IMR-90 (cell line): ENCODE results near the gene CST9L. TPM values are rescaled to one million over a fixed set of nuclear protein-coding genes. Genes with fewer than 3 reads are reported as not detected.

ENCODE experiments used
- ATAC-seq: fragments of 200-7000 bp; cut with Tn5 transposase; 2 replicates; pipeline ENCODE4 v1.9.1; 2020; ENCODE audit warnings: low read depth, mild to moderate bottlenecking, moderate library complexity
- BruUV-seq: library from RNA; stranded (reverse); fragments of 400-500 nt; replicated peaks from 2 replicates; lab custom pipeline; 2021; lab: Mats Ljungman, UMichigan
- CTCF ChIA-PET: fragments of 300-600 bp; formaldehyde crosslinking; extraction: SDS; loops from one replicate; lab custom pipeline; 2021; ENCODE audit warnings: antibody characterized with exemption; lab: Yijun Ruan, JAX
- POLR2A ChIA-PET: fragments of 300-600 bp; sonication (Branson Sonifier 250); formaldehyde crosslinking; loops from one replicate; lab custom pipeline; 2022; ENCODE audit warnings: antibody characterized with exemption; ENCODE audit not compliant: unreplicated experiment; lab: Charles Lee
- DNase-seq: peaks from one replicate; pipeline ENCODE4 v3.0.0; 2013
- H2AFZ ChIP-seq: replicated peaks from 2 replicates; pipeline ENCODE3; 2013; ENCODE audit warnings: low read length, mild to moderate bottlenecking; ENCODE audit not compliant: poor library complexity
- H2AK5ac ChIP-seq: 2 replicates; pipeline ENCODE4 v1.6.1; 2013; ENCODE audit warnings: low read depth, low read length, inconsistent platforms
- H2AK9ac ChIP-seq: replicated peaks from 2 replicates; pipeline ENCODE3; 2013; ENCODE audit warnings: mild to moderate bottlenecking, low read depth, low read length, moderate library complexity; ENCODE audit not compliant: poor library complexity
- H2BK120ac ChIP-seq: 2 replicates; pipeline ENCODE4 v1.6.1; 2013; ENCODE audit warnings: low read depth, low read length, inconsistent platforms
- H2BK15ac ChIP-seq: 3 replicates; pipeline ENCODE4 v1.6.1; 2013; ENCODE audit warnings: low read depth, low read length, inconsistent platforms
- H2BK20ac ChIP-seq: 2 replicates; pipeline ENCODE4 v1.6.1; 2013; ENCODE audit warnings: low read depth, mild to moderate bottlenecking, inconsistent platforms, low read length, moderate library complexity
- H2BK5ac ChIP-seq: 2 replicates; pipeline ENCODE4 v1.6.1; 2013; ENCODE audit warnings: mild to moderate bottlenecking, low read depth, low read length, inconsistent platforms; ENCODE audit not compliant: poor library complexity, severe bottlenecking
- H3K14ac ChIP-seq: replicated peaks from 2 replicates; pipeline ENCODE4 v1.6.1; 2013; ENCODE audit warnings: low read depth, low read length, inconsistent platforms
- H3K18ac ChIP-seq: 2 replicates; pipeline ENCODE4 v1.6.1; 2013; ENCODE audit warnings: low read depth, low read length, control low read depth
- H3K23ac ChIP-seq: 2 replicates; pipeline ENCODE4 v1.6.1; 2013; ENCODE audit warnings: low read depth, low read length, inconsistent platforms
- H3K27ac ChIP-seq: 2 replicates; pipeline ENCODE4 v1.5.1; 2013; ENCODE audit warnings: mild to moderate bottlenecking, control low read depth, low read length; ENCODE audit not compliant: insufficient read depth
- H3K27me3 ChIP-seq: 2 replicates; pipeline ENCODE4 v1.6.1; 2013; ENCODE audit warnings: low read length; ENCODE audit not compliant: control insufficient read depth, insufficient read depth
- H3K36me3 ChIP-seq: 2 replicates; pipeline ENCODE4 v1.6.1; 2013; ENCODE audit warnings: low read length, mixed read lengths; ENCODE audit not compliant: control insufficient read depth, insufficient read depth
- H3K4ac ChIP-seq: 2 replicates; pipeline ENCODE4 v1.6.1; 2013; ENCODE audit warnings: low read depth, low read length, inconsistent platforms
- H3K4me1 ChIP-seq: 2 replicates; pipeline ENCODE4 v1.6.1; 2013; ENCODE audit warnings: low read length, mixed read lengths; ENCODE audit not compliant: control insufficient read depth, insufficient read depth
- H3K4me2 ChIP-seq: 2 replicates; pipeline ENCODE4 v1.6.1; 2013; ENCODE audit warnings: low read depth, mild to moderate bottlenecking, control low read depth, low read length, moderate library complexity
- H3K4me3 ChIP-seq: 2 replicates; pipeline ENCODE4 v1.5.1; 2013; ENCODE audit warnings: low read depth, mild to moderate bottlenecking, control low read depth, low read length, moderate library complexity; ENCODE audit not compliant: insufficient read depth
- H3K56ac ChIP-seq: 2 replicates; pipeline ENCODE4 v1.6.1; 2013; ENCODE audit warnings: low read length, inconsistent platforms; ENCODE audit not compliant: insufficient read depth; ENCODE audit errors: extremely low read depth
- H3K79me1 ChIP-seq, 2 experiments: 2 replicates each; pipeline ENCODE4 v1.6.1; 2013; ENCODE audit warnings: low read length in 2 of 2, inconsistent platforms in 1 of 2, low read depth in 1 of 2
- H3K9ac ChIP-seq: 2 replicates; pipeline ENCODE4 v1.6.1; 2013; ENCODE audit warnings: low read depth, low read length, control low read depth
- H3K9me1 ChIP-seq: 2 replicates; pipeline ENCODE4 v1.6.1; 2013; ENCODE audit warnings: low read length, inconsistent platforms; ENCODE audit not compliant: insufficient read depth
- H3K9me3 ChIP-seq: 2 replicates; pipeline ENCODE4 v1.6.1; 2013; ENCODE audit warnings: low read length; ENCODE audit not compliant: control insufficient read depth, insufficient read depth
- H4K20me1 ChIP-seq: 2 replicates; pipeline ENCODE4 v1.6.1; 2013; ENCODE audit warnings: low read length, inconsistent platforms; ENCODE audit not compliant: insufficient read depth
- H4K5ac ChIP-seq: 2 replicates; pipeline ENCODE4 v1.6.1; 2013; ENCODE audit warnings: mild to moderate bottlenecking, low read depth, low read length, control low read depth
- H4K8ac ChIP-seq, 2 experiments: 2 replicates each; pipeline ENCODE4 v1.6.1; 2013; ENCODE audit warnings: low read depth in 2 of 2, low read length in 2 of 2, control low read depth in 1 of 2, inconsistent platforms in 1 of 2
- H4K91ac ChIP-seq: 2 replicates; pipeline ENCODE4 v1.6.1; 2013; ENCODE audit warnings: low read depth, low read length, inconsistent platforms; ENCODE audit not compliant: insufficient read depth
- CEBPB ChIP-seq: IDR thresholded peaks from 2 replicates; pipeline ENCODE4 v1.6.1; 2012; ENCODE audit warnings: low read depth, low read length, improper control_type of control experiment
- CHD1 ChIP-seq: IDR thresholded peaks from 2 replicates; pipeline ENCODE4 v1.6.1; 2012; ENCODE audit warnings: low read depth, low read length, improper control_type of control experiment
- FOS ChIP-seq: fragments of 150-350 bp; IDR thresholded peaks from 2 replicates; pipeline ENCODE4 v1.6.1; 2016; ENCODE audit warnings: low read depth, low read length
- MAZ ChIP-seq: IDR thresholded peaks from 2 replicates; pipeline ENCODE4 v1.6.1; 2012; ENCODE audit warnings: low read depth, mild to moderate bottlenecking, low read length, improper control_type of control experiment, moderate library complexity, borderline replicate concordance
- NFE2L2 ChIP-seq: fragments of 150-350 bp; IDR thresholded peaks from 2 replicates; pipeline ENCODE4 v1.6.1; 2016; ENCODE audit warnings: low read depth, mild to moderate bottlenecking, low read length
- POLR2A ChIP-seq: IDR thresholded peaks from 2 replicates; pipeline ENCODE4 v1.6.1; 2012; ENCODE audit warnings: mild to moderate bottlenecking, low read depth, low read length
- RAD21 ChIP-seq: IDR thresholded peaks from 2 replicates; pipeline ENCODE4 v1.6.1; 2012; ENCODE audit warnings: low read length, improper control_type of control experiment
- RFX5 ChIP-seq: IDR thresholded peaks from 2 replicates; pipeline ENCODE4 v1.8.0; 2012; ENCODE audit warnings: low read depth, mild to moderate bottlenecking, low read length, moderate library complexity
- SMC3 ChIP-seq: fragments of 150-350 bp; IDR thresholded peaks from 2 replicates; pipeline ENCODE4 v1.6.1; 2016; ENCODE audit warnings: low read depth, mild to moderate bottlenecking, antibody characterized with exemption, low read length, moderate library complexity
- USF2 ChIP-seq: fragments of 150-350 bp; IDR thresholded peaks from 2 replicates; pipeline ENCODE4 v1.6.1; 2017; ENCODE audit warnings: mild to moderate bottlenecking, antibody characterized with exemption, low read length, low read depth
- WGBS, 2 experiments: methylation state at CpG; one replicate each; pipeline versions ENCODE4 v1.1.5 to v1.1.7; 2013; ENCODE audit warnings: missing lambda C conversion rate in 2 of 2; ENCODE audit not compliant: insufficient read length in 1 of 2; ENCODE audit errors: extremely low coverage in 2 of 2; 5-methylcytosine and 5-hydroxymethylcytosine counted together
- dilution Hi-C: fragments of 300-500 bp; cut with HindIII; formaldehyde crosslinking; loops from one replicate; pipeline ENCODE4 v1.14.3; 2018; ENCODE audit warnings: low sequenced_read_pairs; ENCODE audit not compliant: unreplicated experiment
- in situ Hi-C: fragments of 300-500 bp; cut with MboI; formaldehyde crosslinking; loops from 3 replicates; pipeline ENCODE4 v1.14.3; 2019; ENCODE audit warnings: low sequenced_read_pairs, inconsistent platforms, mixed read lengths
- intact Hi-C: fragments of 100-400 bp; cut with micrococcal nuclease; formaldehyde crosslinking; loops from 2 replicates; pipeline ENCODE4 v1.10.0; 2022
- polyA plus RNA-seq, 3 experiments: library from polyadenylated mRNA; depleted of rRNA; stranded (reverse); fragments of >200 nt; gene quantifications; 2 replicates each; pipeline ENCODE4 v1.2.3, GENCODE V29; 2012; ENCODE audit warnings: low replicate concordance in 1 of 3
- total RNA-seq: library from RNA; depleted of rRNA; stranded (reverse); fragments of >200 nt; gene quantifications from 2 replicates; pipeline ENCODE4 v1.2.3, GENCODE V29; 2012

Gene CST9L
- total and polyA plus RNA-seq, 2 of the 4 experiments (the other 2 are of a cell fraction) = not detected

GRCh38 chr20:23588434-23589403 lies 20.4 kb upstream of the CST9L start:
- no peak overlapping the region for H2BK15ac ChIP-seq
- no peak overlapping the region for H2BK5ac ChIP-seq
- H3K23ac ChIP-seq = no peak overlapping the region
- no peak overlapping the region for H3K4ac ChIP-seq
- H3K14ac ChIP-seq = no peak overlapping the region
- no peaks in the 10 kb centered on the region for H3K79me1 ChIP-seq
- dilution Hi-C loops (no loop called here), in situ Hi-C loops (no loop called here), intact Hi-C loops (no loop called here)
- H3K4me3 ChIP-seq = no peak overlapping the region
- H3K4me2 ChIP-seq = no peak overlapping the region
- no peak overlapping the region for H4K8ac ChIP-seq
- no peaks in the 10 kb centered on the region for H3K36me3 ChIP-seq
- no peak overlapping the region; the same call in 1 of the 2 replicates for H3K56ac ChIP-seq
- H3K9ac ChIP-seq = no peak overlapping the region
- no peak overlapping the region for H4K5ac ChIP-seq
- ChIA-PET POLR2A (no interaction called here), CTCF (no interaction called here)
- H3K9me1 ChIP-seq = no peaks in the 10 kb centered on the region
- H2BK120ac ChIP-seq = no peak overlapping the region
- DNase-seq = no peak
- H2AK5ac ChIP-seq = no peak overlapping the region
- H3K18ac ChIP-seq = no peak overlapping the region
- no peaks in the 10 kb centered on the region for H3K4me1 ChIP-seq
- no peak overlapping the region for H2AK9ac ChIP-seq
- peaks cover 2% of the 10 kb centered on the region for H3K27me3 ChIP-seq
- TF ChIP-seq CHD1 = no peak
- no peak for TF ChIP-seq USF2
- TF ChIP-seq MAZ = no peak
- TF ChIP-seq RFX5 = no peak
- no peak for TF ChIP-seq NFE2L2
- TF ChIP-seq POLR2A = no peak
- no peak for TF ChIP-seq CEBPB
- no peak for TF ChIP-seq SMC3
- no peak for TF ChIP-seq FOS
- no peak for TF ChIP-seq RAD21
- no peak overlapping the region for H4K91ac ChIP-seq
- no TSS peak for BruUV-seq
- no peak overlapping the region for H2BK20ac ChIP-seq
- no peak for ATAC-seq
- no peak overlapping the region for H3K27ac ChIP-seq
- no CpG with 5 or more reads among the region's 10 CpGs for WGBS, 2 experiments
- no peaks in the 10 kb centered on the region for H4K20me1 ChIP-seq
- no peak overlapping the region for H2AFZ ChIP-seq
- H3K9me3 ChIP-seq = no peaks in the 10 kb centered on the region
